GM12873 (cell line): ENCODE measurements around the gene ZNF155.

Experiments
- TF ChIP-seq, protein P1 (sequence below): IDR thresholded peaks from 2 replicates; pipeline ENCODE4 v1.5.1; 2012; ENCODE audit warnings: low read depth, mild to moderate bottlenecking, moderate library complexity, low read length, control low read depth; ENCODE audit not compliant: insufficient read depth; ENCODE audit errors: missing control alignments

ZNF155 gene

DNA sequence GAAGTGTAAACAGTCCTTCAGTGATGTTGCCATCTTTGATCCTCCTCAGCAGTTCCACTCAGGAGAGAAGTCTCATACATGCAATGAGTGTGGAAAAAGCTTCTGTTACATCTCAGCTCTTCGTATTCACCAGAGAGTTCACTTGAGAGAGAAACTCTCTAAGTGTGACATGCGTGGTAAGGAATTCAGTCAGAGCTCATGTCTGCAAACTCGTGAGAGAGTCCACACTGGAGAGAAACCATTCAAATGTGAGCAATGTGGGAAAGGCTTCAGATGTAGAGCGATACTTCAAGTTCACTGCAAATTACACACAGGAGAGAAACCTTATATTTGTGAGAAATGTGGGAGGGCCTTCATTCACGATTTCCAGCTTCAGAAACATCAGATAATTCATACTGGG lies 26.5 kb downstream of the ZNF155 start:
- TF ChIP-seq, protein P1, sequence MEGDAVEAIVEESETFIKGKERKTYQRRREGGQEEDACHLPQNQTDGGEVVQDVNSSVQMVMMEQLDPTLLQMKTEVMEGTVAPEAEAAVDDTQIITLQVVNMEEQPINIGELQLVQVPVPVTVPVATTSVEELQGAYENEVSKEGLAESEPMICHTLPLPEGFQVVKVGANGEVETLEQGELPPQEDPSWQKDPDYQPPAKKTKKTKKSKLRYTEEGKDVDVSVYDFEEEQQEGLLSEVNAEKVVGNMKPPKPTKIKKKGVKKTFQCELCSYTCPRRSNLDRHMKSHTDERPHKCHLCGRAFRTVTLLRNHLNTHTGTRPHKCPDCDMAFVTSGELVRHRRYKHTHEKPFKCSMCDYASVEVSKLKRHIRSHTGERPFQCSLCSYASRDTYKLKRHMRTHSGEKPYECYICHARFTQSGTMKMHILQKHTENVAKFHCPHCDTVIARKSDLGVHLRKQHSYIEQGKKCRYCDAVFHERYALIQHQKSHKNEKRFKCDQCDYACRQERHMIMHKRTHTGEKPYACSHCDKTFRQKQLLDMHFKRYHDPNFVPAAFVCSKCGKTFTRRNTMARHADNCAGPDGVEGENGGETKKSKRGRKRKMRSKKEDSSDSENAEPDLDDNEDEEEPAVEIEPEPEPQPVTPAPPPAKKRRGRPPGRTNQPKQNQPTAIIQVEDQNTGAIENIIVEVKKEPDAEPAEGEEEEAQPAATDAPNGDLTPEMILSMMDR: no peak

DNA sequence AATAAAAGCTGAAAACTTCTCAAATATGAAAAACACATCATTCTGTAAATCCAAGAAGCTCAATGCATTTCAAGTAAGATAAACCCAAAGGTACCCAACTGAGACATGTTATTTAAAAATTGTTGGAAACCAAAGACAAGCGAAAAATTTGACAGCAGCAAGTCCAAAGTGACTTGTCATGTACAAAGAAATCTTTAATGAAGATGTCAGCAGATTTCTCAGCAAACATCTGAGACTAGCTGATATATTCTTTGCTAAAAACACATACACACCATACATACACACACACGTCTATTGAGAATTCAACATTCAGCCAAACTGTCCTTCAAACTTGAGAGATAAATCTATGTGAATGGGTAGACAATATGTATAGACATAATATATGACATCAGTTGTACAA lies 35.5 kb downstream of the ZNF155 start:
- TF ChIP-seq, protein P1: no peak

DNA sequence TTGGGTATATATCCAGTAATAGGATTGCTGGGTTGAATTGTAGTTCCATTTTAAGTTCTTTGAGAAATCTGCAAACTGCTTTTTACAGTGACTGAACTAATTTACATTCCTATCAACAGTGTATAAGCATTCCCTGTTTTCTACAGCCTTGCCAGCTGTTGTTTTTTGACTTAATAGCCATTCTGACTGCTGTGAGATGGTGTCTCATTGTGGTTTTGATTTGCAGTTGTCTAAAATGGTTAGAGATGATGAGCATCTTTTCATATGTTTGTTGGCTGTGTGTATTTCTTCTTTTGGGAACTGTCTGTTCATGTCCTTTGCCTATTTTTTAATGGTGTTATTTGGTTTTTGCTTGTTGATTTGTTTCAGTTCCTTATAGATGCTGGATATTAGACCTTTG lies 37.2 kb downstream of the ZNF155 start:
- TF ChIP-seq, protein P1: no peak

DNA sequence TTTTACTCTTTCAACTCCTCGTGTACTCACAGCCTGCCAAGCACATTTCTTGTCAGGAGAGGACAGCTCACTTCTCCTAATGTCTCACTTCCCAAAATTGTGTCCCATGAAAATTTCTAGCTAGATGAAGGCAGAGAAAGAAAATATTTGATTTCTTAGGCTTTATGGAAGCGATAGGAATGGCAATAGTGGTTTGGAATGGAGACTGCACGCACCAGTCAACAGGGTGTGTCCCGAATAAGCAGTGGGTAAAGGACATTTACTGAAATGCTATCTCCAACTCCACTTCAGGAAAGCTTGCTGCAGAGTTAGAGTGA lies 40.9 kb downstream of the ZNF155 start:
- TF ChIP-seq, protein P1: no peak

DNA sequence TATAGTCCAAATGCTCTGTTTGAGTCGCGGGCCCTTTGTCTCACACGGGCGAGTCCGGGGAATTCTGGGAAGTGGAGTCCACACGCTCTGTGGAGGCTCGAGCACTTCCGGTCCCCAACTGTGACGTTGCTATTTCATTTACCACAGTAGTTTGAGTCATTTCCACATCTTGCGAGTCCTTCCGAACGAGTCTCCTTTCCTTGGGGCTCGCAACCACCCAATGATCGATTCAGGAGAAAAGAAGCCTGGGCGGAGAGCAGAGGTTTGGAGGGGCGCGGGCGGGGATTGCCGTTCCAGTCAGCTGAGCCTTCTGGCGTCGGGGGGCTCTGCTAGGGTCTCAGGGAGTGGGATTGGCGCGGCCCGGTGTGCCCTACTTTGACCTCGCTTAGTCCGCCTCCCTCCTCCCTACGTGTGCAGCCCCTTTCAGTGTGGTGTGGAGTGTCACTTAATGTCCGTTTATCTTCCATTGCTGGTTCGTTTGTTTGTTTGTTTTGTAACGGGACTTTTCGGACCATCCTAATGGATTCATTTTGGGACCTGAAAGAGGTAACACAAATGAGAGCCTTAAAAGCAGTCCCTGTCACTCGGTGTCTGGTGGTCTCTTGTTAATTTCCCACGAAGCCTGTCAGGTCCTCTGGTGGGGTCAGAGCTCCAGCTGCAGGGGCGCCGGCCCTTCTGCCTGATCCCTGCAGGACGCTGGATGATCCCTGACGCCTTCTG lies 41.4 kb downstream of the ZNF155 start, which contains the start of gene ZNF222:
Gene ZNF222, plus strand, starts transcription at position 163 of the 720 bp plus-strand sequence. Its CDS starts 58 bp downstream, at position 221.
- TF ChIP-seq, protein P1: no peak

DNA sequence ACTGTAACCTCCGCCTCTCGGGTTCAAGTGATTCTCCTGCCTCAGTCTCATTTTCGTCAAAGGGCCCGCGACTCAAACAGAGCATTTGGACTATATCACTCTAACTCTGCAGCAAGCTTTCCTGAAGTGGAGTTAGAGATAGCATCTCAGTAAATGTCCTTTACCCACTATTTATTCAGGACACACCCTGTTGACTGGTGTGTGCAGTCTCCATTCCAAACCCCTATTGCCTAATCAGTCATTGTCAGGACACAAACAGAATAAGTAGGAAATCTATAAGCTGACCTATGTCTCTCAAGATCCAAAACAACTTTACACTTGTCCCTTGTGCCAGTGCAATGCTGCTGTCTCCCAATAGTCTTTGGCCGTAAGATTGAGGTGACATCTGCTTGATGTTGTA lies 42.6 kb downstream of the ZNF155 start:
- TF ChIP-seq, protein P1: no peak

DNA sequence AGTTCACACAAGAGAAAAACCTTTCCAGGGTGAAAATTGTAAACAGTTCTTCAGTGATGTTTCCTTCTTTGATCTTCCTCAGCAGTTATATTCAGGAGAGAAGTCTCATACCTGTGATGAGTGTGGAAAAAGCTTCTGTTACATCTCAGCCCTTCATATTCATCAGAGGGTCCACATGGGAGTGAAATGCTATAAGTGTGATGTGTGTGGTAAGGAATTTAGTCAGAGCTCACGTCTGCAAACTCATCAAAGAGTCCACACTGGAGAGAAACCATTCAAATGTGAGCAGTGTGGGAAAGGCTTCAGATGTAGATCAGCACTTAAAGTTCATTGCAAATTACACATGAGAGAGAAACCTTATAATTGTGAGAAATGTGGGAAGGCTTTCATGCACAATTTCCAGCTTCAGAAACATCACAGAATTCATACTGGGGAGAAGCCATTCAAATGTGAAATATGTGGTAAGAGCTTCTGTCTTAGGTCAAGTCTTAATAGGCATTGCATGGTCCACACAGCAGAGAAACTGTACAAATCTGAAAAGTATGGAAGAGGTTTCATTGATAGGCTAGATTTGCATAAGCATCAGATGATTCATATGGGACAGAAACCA lies 48.1 kb downstream of the ZNF155 start:
- TF ChIP-seq, protein P1: no peak
